PFSK-1 (cell line): Measurements from ENCODE around the gene BBS12.

Source experiments
- FOXP2 ChIP-seq: optimal IDR thresholded peaks from 2 replicates; pipeline ENCODE3; 2011; ENCODE audit warnings: borderline replicate concordance, control low read depth, inconsistent platforms; ENCODE audit not compliant: insufficient read depth; ENCODE audit errors: extremely low read length, extremely low read depth
- POLR2AphosphoS5 ChIP-seq: IDR thresholded peaks from 2 replicates; pipeline ENCODE4 v1.6.1; 2012; ENCODE audit warnings: low read depth, mild to moderate bottlenecking, control low read depth, low read length, moderate library complexity
- SIN3A ChIP-seq: IDR thresholded peaks from 2 replicates; pipeline ENCODE4 v1.6.1; 2012; ENCODE audit warnings: mild to moderate bottlenecking, low read length, moderate library complexity, borderline replicate concordance; ENCODE audit not compliant: insufficient read depth
- TAF1 ChIP-seq: IDR thresholded peaks from 2 replicates; pipeline ENCODE4 v1.6.1; 2012; ENCODE audit warnings: low read length, control low read depth, borderline replicate concordance; ENCODE audit not compliant: insufficient read depth
- TF ChIP-seq, protein P1 (sequence below), 2 experiments: IDR thresholded peaks; 2 replicates each; pipeline versions ENCODE4 v1.6.1 to v1.8.0; 2011 to 2012; ENCODE audit warnings: low read depth in 2 of 2, low read length in 2 of 2, control low read depth in 1 of 2, inconsistent platforms in 1 of 2, mild to moderate bottlenecking in 1 of 2, moderate library complexity in 1 of 2; ENCODE audit not compliant: insufficient read depth in 1 of 2

Gene BBS12

GRCh38 chr4:122785099-122785498 is 52.6 kb downstream of the BBS12 start:
- no peak for TF ChIP-seq SIN3A
- no peak for TF ChIP-seq FOXP2
- TF ChIP-seq, protein P1, sequence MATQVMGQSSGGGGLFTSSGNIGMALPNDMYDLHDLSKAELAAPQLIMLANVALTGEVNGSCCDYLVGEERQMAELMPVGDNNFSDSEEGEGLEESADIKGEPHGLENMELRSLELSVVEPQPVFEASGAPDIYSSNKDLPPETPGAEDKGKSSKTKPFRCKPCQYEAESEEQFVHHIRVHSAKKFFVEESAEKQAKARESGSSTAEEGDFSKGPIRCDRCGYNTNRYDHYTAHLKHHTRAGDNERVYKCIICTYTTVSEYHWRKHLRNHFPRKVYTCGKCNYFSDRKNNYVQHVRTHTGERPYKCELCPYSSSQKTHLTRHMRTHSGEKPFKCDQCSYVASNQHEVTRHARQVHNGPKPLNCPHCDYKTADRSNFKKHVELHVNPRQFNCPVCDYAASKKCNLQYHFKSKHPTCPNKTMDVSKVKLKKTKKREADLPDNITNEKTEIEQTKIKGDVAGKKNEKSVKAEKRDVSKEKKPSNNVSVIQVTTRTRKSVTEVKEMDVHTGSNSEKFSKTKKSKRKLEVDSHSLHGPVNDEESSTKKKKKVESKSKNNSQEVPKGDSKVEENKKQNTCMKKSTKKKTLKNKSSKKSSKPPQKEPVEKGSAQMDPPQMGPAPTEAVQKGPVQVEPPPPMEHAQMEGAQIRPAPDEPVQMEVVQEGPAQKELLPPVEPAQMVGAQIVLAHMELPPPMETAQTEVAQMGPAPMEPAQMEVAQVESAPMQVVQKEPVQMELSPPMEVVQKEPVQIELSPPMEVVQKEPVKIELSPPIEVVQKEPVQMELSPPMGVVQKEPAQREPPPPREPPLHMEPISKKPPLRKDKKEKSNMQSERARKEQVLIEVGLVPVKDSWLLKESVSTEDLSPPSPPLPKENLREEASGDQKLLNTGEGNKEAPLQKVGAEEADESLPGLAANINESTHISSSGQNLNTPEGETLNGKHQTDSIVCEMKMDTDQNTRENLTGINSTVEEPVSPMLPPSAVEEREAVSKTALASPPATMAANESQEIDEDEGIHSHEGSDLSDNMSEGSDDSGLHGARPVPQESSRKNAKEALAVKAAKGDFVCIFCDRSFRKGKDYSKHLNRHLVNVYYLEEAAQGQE (IDR thresholded peaks at IDR 0.05; ENCODE audit: insufficient read depth in 1 of 2, low read depth in 2 of 2, low read length in 2 of 2) = no peak
- no peak for TF ChIP-seq POLR2AphosphoS5
- TF ChIP-seq TAF1 = no peak

DNA sequence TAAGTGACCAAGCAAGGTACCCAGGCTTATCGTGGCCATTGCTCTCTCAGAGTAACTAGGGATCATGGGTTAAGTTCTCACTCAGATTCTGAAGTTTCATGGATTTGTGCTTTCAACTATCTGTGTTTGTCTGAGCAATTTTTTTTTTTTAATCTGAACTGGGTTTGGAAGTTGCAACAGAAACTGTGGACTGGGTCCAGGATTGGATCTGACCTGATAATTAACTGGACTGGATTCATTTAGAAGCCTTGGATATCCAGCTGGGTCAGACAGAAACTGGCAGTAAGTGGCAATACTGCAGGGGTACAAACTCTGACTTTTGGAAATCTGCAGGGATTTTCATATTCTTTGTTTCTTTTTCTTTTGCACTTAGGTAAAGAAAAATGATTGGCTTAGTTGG is 55.4 kb downstream of the BBS12 start:
- TF ChIP-seq SIN3A (no peak), TAF1 (no peak), POLR2AphosphoS5 (no peak), FOXP2 (no peak)
- TF ChIP-seq, protein P1 (IDR thresholded peaks at IDR 0.05; ENCODE audit: insufficient read depth in 1 of 2, low read depth in 2 of 2, low read length in 2 of 2) = no peak

DNA sequence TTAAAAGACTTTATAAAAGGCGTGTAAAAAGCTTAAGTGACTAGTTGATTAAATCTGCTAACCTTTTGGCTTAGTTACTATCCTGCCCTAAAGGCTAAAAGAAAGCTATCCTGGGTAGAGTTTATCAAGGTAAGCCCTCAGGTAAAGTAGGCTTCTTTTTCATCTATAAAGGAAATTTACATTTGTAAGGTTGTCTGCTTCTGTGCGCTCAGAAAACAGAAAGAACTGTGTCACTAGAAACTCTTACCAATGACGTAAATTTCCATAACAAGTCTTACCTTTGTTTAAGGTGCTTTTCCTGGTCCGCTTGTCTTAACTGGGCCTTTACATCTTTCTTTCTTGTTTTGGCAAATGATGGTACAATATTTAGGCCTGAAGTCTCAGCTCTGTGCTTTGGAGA is 56.4 kb downstream of the BBS12 start:
- TF ChIP-seq, protein P1 (IDR thresholded peaks at IDR 0.05; ENCODE audit: insufficient read depth in 1 of 2, low read depth in 2 of 2, low read length in 2 of 2) = no peak
- TF ChIP-seq FOXP2 = no peak
- no peak for TF ChIP-seq SIN3A
- TF ChIP-seq TAF1 = no peak
- TF ChIP-seq POLR2AphosphoS5 = no peak

- no peak for TF ChIP-seq FOXP2
Observed at GRCh38 chr4:122793811-122794210, 61.3 kb downstream of the BBS12 start.
